Measurements from ENCODE around the gene B4GALT1.
A peak's percentile ranks its signal among the peaks of the same experiment; 100 is the strongest.

The B4GALT1 gene, protein sequence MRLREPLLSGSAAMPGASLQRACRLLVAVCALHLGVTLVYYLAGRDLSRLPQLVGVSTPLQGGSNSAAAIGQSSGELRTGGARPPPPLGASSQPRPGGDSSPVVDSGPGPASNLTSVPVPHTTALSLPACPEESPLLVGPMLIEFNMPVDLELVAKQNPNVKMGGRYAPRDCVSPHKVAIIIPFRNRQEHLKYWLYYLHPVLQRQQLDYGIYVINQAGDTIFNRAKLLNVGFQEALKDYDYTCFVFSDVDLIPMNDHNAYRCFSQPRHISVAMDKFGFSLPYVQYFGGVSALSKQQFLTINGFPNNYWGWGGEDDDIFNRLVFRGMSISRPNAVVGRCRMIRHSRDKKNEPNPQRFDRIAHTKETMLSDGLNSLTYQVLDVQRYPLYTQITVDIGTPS

GRCh38 chr9:33167084-33167971 lies at the start of gene B4GALT1:
TSS of gene B4GALT1 (minus strand) at chr9:33167336. CDS start at chr9:33167169, 167 bp downstream.
- DNase-seq = peak; percentile 70

DNA sequence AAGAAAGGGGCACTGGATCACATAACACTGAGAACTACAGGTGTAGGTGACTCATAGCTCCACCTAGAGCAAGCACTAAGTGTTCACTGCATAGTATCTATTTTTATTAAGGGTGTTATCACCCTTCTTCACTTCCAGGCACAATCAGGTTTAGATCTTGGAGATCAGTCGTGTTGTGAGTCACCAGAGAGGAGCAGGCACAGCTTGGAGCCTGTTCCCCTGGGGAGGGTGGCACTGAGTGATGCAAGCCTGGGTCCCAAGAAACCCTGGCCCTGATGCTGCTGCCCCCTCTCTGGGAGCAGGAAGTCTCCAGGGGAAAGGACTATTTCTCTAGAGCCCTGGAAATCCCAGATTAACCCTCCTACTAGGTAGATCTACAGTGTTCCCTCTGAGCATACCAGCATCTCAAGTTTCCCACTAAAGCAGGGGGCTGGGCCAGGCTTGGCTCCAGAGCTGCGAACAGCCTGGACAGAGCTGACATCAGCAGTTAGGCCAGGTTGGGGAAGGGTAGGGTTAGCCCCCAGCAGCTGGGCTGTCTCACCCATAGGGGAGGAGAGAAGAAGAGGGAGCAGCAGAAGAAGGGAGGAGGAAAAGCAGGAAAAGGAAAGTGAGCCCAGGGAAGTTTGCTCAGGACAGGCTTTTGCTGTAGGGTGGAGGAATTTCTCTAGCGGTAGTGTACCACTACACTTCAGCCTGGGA lies 44.7 kb upstream of the B4GALT1 start:
- no peak for DNase-seq

- no peak for DNase-seq
These were observed 43.0 kb upstream of the B4GALT1 start for GRCh38 chr9:33210006-33210715.

GRCh38 chr9:33209394-33209793 lies 42.3 kb upstream of the B4GALT1 start:
- no peak for DNase-seq

DNA sequence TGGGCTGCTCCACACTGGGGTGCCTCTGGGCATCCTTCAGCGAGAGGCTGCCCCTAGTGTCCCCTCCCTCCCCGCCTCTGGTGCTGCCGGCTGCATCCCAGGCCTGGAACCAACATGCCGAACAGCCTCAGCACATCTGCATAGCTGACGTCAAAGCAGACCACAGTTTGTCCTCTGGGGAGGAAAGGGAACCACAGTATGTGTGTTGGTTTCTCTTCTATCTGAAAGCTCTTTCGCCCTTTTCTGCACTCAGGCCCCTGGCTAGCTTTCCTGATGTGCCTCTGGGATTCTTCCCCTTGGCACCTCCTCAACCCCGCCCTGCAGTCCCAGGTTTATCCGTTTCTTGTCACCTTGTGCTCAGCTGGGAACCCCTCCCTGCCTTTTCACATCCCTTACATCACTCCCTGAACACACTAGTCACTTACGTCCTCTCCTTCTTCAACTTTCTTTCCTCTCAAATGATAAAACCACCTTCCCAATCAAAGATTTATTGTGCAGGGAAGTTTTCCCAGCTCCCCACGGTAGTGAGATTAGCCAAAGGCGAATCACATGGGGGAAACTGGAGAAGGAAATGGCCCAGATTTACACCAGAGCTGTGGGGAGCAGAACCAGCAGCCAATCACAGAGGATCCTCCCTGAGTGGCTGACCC lies 35.5 kb upstream of the B4GALT1 start:
- DNase-seq = no peak

- DNase-seq = no peak
These were observed 34.9 kb upstream of the B4GALT1 start for GRCh38 chr9:33202018-33202417.

GRCh38 chr9:33198165-33198564 lies 31.0 kb upstream of the B4GALT1 start:
- DNase-seq = no peak

DNA sequence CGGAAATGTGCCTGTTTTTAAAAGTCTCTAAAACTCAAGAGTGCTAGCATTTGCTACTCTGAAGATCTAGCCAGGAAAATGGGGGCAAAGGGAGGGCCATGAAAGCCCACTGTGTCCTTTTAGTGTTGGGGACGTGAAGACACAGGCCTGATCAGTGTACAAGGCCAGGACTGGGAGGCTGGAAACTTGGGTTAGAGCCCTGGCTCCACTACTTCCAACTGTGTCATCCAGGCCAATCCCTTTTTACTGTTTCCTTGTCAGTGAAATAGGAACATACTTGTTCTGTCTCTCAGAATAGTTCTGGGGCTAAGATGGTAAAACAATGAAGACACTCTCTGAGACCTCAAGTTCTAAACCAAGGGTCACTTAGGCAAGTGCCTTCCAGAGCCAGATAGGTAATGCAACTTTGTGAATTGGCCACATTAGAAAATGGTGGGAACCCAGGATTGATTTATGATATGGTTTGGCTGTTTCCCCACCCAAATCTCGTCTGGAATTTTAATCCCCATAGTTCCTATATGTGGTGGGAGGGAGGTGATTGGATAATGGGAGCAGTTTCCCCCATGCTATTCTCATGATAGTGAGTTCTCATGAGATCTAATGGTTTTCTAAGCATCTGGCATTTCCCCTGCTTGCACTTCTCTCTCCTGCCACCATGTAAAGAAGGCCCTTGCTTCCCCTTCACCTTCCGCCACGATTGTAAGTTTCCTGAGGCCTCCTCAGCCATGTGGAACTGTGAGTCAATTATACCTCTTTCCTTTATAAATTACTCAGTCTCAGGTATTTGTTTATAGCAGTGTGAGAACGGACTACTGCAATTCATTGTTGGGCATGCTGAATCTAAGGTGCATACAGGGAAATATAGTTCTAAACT lies 30.4 kb upstream of the B4GALT1 start:
- DNase-seq = no peak

DNA sequence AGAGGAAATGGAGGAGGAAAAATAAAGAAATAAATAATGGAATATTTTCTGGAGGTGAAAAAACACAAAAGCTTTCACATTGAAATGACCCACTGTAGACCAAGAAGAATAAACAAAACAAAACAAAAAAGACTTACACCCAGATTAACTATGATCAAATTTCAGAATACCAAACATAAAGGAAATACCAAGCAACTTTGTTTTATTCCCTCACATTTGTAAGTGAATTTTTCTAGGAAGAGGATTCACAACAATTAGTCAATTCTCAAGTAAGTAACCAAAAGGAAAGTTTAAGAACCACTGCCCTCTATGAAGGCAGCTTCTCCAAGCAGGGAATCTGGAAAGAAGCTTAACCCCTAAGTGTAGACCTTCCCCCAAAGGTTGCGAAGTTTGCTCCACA lies 29.6 kb upstream of the B4GALT1 start:
- no peak for DNase-seq

GRCh38 chr9:33193818-33194217 lies 26.7 kb upstream of the B4GALT1 start:
- no peak for DNase-seq

GRCh38 chr9:33192493-33193255 lies 25.5 kb upstream of the B4GALT1 start:
- DNase-seq = no peak

GRCh38 chr9:33190021-33190705 lies 23.0 kb upstream of the B4GALT1 start:
- DNase-seq = no peak

GRCh38 chr9:33189331-33189791 lies 22.2 kb upstream of the B4GALT1 start:
- DNase-seq = no peak

DNA sequence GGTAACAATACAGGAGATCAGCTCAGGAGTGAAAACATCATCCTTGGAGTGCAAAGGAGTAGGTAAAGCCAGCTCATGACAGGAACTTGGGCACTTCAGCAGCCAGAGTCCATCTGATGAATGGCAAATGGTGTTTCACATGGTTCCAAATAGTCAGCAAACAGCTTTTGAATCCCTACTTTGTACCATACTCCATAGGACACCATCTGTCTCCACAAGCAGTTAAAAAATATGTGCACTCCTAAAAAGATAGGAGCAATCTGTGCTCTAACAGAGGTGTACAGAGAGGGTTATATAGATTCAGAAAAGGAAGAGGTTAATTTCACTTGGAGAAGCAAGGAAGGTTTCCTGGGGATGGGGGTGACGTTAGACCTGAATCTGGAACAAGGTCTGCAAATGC lies 21.6 kb upstream of the B4GALT1 start:
- DNase-seq = no peak

DNA sequence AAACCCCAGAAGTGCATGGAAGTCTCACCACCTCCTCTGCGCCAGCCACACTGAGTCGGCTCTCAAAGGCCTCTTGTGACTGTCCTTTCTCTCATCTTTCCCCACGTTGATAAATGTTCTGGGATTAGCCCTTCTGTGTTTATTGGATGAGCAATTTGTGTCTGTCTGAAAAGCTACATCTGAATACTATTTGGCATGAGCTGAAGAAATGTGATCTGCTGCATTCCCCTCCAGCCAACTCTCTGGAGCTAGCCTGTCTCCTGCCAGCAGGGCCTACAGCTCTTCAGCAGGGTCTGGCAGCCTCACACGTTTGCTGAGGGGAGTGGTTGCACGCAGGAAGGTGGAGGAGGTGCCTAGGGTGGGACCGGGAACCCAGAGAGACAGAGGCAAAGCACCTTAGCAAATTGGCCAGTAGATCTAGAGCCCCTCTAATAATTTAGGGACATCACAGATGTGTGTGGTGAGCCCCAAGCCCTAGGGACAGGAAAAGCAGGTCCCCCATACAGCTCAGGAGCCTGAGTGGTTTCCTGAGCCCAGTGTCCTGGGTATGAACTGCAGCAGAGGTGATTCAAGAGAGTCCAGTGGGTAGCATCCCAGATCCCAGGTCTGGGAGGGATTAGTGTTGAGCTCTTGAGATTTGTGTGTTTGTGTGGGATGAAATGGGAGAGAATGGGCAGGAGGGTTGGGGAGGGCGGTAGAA lies 20.5 kb upstream of the B4GALT1 start:
- no peak for DNase-seq

DNA sequence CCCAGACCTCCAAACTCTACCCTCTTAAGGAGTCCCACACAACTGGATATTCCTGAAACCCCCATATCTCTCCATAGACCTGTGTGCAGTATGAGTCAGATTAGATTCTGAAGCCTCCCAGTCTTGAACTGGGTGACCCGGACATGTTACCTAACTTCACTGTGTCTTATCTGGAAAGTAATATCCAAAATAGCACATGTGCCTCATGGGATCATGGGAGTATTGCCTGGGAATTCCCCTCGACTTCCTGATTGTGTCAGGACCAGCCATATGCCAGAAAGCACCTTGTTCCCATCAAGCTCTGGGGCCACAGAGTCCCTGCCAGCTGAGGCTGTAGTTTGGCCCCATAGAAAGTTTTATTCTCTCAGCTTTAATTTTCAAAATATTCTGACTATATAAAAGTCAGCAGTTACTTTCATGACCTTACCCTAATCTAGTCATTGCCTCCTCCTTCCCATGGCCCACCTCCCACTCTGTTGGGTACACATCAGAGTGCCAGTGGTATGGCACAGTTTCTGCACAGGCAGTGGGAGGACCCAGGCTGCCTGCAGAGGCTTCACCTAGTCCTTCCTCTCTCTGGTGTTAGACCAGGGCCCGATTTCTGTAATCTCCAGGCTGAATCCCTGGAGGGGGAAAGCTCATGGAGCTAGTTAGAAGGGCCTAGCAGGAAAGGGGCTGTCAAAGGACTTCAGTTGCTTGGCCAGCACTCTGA lies 19.5 kb upstream of the B4GALT1 start:
- no peak for DNase-seq

DNA sequence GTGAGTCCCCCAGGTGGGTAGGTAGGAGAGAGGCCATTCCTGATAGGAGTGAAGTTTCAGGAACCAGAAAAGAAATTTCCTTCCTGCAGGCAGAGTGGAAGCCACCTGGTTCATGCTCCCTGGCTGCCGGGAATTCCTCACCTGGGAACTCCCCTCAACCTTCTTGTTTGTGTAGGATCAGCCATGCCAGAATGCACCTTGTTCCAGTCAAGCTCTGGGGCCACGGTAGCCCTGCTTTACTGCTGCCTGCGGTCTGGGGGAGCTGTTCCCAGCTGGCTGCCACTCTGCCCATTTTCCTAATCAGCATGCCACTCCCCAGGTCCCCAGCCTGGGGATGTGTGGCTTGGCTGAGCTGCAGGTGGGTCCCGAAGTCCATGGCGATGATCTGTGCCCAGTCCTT lies 18.7 kb upstream of the B4GALT1 start:
- DNase-seq = no peak

DNA sequence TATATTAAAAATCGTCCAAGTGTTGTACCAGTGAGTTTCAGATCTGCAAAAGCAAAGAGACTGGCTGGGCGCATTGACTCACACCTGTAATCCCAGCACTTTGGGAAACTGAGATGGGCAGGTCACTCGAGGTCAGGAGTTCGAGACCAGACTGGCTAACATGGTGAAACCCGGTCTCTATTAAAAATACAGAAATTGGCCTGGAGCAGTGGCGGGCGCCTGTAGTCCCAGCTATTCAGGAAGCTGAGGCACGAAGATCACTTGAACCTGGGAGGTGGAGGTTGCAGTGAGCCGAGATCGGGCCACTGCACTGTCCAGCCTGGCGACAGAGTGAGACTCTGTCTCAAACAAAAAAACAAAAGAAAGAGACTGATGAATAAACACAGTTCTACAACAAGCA lies 18.3 kb upstream of the B4GALT1 start:
- no peak for DNase-seq
